T47D (cell line): ENCODE data around the gene SUSD6.

Experiments used
- DNase-seq, 2 experiments: peaks; one replicate each; pipeline versions ENCODE4 v3.0.0 to v3.0.0-alpha.2; 2011 to 2012; ENCODE audit warnings: low read depth in 1 of 2, low spot score in 1 of 2
- JUND ChIP-seq: IDR thresholded peaks from 2 replicates; pipeline ENCODE4 v1.6.1; 2012; ENCODE audit warnings: low read depth
- in situ Hi-C: cut with HindIII; loops from 2 replicates; pipeline ENCODE4 v1.10.0; 2016; ENCODE audit warnings: low sequenced_read_pairs, low pct_unique_long_range_greater_than_20kb

Gene SUSD6

GRCh38 chr14:69750495-69750894 is 139.1 kb downstream of the SUSD6 start:
- in situ Hi-C loops = no loop called here
- TF ChIP-seq JUND = no peak
- no peak for DNase-seq

- in situ Hi-C loops = no loop called here
- no peak for TF ChIP-seq JUND
- no peak for DNase-seq
Measured at GRCh38 chr14:69752773-69753172, 141.4 kb downstream of the SUSD6 start.

- TF ChIP-seq JUND = no peak
- no peak for DNase-seq
- in situ Hi-C loops = no loop called here
Measured at GRCh38 chr14:69753860-69754259, 142.5 kb downstream of the SUSD6 start.

- in situ Hi-C loops = no loop called here
- DNase-seq = no peak
- no peak for TF ChIP-seq JUND
Measured at GRCh38 chr14:69754487-69754886, 143.1 kb downstream of the SUSD6 start.

GRCh38 chr14:69755296-69755695 is 143.9 kb downstream of the SUSD6 start:
- in situ Hi-C loops = no loop called here
- DNase-seq = no peak

GRCh38 chr14:69755784-69756183 is 144.4 kb downstream of the SUSD6 start:
- TF ChIP-seq JUND = no peak
- in situ Hi-C loops = no loop called here

More at GRCh38 chr14:69755296-69755695, 143.9 kb downstream of the SUSD6 start:
- TF ChIP-seq JUND = no peak

GRCh38 chr14:69756298-69756697 is 144.9 kb downstream of the SUSD6 start:
- no peak for TF ChIP-seq JUND
- in situ Hi-C loops = no loop called here

More at GRCh38 chr14:69755784-69756183, 144.4 kb downstream of the SUSD6 start:
- no peak for DNase-seq

GRCh38 chr14:69760810-69761209 is 149.4 kb downstream of the SUSD6 start:
- no peak for DNase-seq
- in situ Hi-C loops = no loop called here
- no peak for TF ChIP-seq JUND

More at GRCh38 chr14:69756298-69756697, 144.9 kb downstream of the SUSD6 start:
- no peak for DNase-seq

GRCh38 chr14:69763761-69764510 is 152.5 kb downstream of the SUSD6 start:
- DNase-seq = no peak
- TF ChIP-seq JUND = no peak
- in situ Hi-C loops = no loop called here
